ENCODE data around the gene IL17REL. TPM values are rescaled to one million over a fixed set of nuclear protein-coding genes. Genes with fewer than 3 reads are reported as not detected.

The IL17REL gene
- total RNA-seq, 1 donor from 2014 or later, result not detected

DNA sequence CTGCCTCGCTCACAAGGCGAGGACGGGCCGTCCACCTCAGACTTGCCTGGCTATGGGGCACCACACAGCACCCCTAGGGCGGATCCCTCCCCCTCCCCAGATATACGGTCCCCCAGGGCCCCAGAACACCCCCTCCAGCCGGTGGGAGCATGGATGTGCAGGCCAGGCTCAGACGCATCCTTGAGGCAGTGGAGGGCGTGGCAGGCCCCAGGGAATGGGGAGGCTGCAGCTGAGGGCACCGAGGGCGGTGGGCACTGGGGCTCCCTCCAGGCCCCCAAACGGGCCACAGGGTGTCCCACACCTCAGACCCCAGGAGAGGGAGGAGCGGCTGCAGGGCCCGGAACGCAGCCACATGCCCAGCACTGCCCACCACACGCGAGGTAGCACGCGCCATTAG, 33.5 kb upstream of the IL17REL start:
- no peak for DNase-seq (ENCODE audit: low read depth)

DNA sequence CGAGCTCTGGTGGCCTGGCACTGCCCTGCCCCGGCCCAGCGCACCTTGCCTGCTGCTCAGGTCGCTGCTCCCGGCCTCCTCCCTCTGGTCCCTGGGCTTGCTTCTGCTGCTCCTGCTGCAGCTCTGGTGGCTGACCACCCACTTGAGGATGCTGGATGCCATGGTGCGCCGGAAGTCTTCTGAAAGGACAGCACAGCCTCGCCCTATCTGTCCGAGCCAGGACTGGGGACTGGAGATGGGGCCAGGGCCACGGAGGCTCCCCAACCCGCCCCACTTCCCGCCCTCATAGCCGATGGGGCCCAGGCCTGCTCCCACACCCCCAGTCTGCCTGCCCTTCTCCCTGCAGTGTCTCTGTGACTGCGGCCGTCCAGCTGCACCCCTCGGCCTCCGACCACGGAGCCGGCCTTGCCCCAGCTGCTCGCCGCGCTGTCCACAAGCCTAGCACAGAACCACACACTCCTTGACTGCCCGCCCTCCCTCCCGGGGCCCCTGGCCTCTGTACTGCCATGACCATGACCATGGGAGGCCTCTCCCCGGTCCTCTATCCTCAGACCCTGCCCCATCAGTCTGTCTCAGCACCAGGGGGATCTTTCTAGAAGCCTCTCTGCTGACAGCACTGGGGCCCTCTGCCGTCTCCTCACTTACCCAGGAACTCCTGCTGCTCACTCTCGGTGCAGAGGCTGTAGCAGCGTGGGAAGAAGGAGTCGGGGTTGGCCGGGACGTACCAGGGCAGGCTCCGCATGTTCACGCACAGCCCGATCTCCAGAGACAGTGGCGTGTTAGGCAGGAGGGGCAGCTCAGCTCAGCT, 32.9 kb upstream of the IL17REL start:
- no peak for DNase-seq (ENCODE audit: low read depth)

DNA sequence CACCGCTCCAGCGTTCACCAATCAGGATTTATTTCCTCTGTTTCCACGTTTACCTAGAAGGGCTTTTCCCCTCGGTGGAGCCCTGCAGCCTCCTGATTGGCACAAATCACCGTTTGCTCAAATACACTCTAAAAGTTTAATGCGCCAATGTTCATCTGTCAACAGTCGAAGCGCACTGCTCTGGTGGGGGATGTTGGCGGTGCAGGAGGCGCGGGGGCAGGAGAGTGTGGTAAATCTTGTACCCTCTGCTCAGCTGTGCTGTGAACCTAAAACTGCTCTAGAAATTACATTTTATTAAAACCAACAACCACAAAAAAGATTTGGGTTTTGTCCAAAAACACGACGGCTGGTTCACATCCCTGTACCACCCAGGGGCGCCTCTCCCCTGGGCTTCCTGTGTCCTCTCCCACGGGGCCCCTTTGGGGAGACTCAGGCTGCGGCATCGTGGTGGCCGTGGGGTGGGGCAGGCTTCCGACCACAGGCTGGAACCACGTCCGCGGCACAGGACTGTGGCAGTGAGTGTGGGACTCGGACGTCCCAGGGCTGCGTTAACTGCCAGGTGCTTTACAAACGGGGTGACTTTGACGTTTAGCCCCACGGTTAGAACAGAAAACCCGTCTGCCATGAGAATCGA, 32.0 kb upstream of the IL17REL start:
- DNase-seq (ENCODE audit: low read depth), result no peak

DNA sequence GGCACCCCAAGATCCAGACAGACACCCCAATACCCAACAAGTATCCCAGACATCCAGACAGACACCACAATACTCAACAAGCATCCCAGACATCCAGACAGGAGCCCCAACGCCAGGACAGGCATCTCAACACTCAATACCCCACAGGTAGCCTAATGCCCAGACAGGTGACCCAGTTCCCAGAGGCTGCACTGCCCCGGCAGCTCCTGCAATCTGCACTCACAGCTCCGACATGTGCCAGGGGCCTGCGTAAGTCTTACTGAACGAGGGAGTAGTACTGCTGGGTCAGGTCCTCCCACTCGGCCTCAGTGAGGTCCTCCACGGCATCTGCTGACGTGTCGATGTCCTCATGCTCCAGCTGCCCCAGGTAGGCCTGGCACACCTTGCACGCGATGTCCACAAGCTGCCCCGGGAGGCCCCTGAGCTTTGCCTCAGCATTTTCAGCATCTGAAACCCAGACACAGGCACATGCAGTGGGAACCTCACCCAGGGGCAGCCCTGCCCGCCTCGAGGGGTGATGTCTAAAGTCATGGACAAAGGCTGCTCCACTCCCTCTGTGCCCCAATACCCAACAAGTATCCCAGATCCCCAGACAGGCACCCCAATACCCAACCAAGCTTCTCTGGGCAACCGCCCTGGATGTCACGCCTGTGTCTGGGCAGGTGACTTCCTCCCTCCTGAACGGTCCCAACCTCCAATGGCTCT, 28.9 kb upstream of the IL17REL start:
- DNase-seq (ENCODE audit: low read depth), result no peak

DNA sequence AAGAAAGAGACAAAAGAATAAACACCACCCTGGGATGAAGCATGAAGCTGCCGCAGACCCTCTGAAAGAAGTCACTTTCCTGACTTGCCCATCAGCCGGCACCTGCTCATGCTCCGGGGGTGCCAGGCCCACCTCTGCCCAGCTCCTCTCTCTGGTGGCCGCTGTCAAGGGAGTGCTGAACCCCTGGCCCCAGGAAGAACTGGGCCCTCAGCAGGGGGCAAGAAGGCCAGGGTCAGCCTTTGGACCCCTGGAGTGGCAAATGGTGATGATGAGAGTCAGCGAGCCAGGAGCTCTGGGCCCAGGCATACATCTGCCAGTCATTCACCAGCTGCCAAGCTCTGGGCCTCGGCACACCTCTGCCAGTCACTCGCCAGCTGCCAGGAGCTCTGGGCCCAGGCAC, 28.2 kb upstream of the IL17REL start:
- DNase-seq (ENCODE audit: low read depth), result no peak

DNA sequence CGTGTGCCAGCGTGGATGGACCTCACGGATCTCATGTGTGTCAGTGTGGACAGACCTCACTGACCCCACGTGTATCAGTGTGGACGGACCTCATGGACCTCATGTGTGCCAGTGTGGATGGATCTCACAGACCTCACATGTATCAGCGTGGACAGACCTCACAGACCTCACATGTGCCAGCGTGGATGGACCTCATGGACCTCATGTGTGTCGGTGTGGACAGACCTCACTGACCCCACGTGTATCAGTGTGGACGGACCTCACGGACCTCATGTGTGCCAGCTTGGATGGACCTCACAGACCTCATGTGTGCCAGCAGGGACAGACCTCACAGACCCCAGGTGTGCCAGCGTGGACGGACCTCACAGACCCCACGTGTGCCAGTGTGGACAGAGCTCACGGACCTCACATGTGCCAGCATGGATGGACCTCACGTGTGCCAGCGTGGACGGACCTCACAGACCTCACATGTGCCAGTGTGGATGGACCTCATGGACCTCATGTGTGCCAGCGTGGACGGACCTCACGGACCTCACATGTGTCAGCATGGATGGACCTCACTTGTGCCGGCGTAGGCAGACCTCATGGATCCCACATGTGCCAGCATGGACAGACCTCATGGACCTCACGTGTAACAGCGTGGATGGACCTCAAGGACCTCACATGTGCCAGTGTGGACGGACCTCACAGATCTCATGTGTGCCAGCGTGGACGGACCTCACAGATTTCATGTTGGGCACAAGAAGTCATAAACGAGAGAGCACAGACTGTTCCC, 27.3 kb upstream of the IL17REL start:
- no peak for DNase-seq (ENCODE audit: low read depth)

DNA sequence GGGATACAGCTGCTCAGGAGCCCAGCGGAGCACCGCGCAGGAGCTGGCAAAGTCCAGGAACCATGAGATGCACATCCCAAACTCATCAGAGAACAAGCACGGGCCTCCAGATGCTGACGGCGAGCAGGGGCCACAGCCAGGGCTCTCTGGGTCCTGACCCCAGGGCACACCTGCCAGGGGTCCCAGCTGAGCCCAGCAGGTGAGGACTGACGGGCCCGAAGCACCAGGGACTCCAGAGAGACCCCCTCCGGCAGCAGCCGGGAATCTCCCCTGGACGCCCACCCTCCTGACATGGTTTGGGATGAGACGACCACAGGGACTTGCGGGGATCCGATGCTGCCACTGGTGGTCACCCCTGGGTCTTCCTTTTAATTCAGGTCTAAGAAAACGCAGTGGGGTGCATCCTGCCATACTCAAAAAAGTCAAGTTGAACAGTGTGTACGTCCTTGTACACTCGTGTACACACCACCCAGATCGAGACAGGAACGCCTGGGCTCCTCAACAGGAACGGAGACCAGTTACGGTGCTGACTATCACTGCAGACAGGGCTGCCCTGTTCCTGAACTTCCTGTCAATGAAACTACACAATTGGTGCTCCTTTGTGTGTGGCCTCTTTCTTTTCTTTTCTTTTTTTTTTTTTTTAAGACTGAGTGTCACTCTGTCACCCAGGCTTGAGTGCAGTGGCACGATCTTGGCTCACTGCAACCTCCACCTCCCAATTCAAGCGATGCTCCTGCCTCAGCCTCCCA, 23.6 kb upstream of the IL17REL start:
- no peak for DNase-seq (ENCODE audit: low read depth)

DNA sequence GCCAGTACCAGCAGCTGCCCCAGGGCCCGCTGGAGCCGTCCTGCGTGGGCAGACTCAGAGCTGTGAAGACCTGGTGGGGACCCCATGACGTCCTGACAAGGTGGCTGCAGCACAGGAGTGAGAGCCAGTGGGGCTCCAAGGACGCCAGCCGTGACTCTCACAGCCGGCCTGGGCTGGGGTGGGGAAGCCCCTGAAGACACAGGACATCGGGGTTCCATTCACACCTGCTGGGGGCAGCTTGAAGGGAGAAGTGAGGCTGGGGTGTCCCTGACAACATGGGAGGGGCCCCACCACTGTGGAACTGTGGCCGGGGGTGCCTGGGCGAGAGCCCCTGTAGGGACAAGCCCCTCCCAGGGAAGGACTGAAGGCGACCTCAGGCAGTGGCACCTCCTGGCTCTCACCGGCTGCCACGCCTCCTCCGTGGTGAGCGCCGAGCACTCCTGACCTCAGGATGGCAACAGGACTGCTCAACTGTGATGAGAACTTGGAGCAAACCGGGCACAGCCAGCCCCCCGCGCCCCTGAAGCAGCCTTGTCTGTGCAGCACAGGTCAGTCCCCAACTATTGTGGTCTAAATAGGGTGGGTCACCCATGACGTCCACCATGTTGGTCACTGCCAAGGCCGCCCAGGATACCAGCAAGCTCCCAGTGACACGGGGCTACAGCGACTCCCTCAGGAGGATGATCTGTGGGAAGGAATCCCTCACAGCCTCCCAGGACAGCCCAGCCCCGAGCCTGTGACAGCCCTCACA, 22.7 kb upstream of the IL17REL start:
- no peak for DNase-seq (ENCODE audit: low read depth)

DNA sequence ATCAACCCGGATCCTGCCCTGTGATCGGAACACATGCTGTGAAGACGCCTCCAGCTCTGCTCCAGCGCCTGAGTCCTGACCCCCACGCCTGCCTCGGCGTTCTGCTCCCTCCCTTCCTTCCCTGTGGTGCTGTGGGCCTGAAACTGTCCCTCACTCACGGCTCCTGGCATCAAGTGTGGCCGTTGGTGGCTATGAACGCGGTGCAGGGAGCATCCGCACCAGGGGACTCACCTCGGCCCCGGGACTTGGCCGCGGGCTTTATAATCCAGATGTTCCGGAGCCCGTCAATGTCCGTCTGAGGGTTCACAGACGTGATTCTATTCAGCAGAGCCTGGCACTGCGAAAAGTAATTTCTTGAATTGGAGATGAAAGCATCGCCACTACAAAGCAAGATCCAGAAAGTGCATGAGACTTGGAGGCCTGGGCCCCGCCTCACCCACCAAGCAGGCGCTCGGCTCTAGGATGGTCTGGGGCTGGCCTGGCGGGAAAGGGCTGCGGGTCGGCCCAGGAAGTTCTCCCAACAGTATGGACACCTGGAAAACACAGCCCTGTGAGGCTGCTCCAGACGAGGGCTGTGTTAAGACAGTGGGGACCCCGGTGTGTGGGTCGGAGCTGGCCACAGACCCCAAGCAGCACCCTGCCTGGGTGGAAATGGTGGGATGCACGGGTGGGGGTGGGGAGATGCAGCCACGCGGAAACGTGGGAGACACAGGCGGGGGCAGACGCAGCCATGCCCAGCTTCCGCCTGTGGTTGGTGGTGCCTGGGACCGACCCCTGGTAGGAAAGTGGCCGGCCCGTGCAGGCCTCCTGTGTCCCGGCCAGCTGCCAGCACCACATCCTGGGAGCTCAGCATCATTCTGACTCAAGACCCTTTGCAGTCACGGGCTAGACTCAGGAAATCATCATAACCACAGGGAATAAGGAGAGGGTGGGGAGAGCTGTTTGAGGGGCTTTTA, 21.8 kb upstream of the IL17REL start:
- no peak for DNase-seq (ENCODE audit: low read depth)

DNA sequence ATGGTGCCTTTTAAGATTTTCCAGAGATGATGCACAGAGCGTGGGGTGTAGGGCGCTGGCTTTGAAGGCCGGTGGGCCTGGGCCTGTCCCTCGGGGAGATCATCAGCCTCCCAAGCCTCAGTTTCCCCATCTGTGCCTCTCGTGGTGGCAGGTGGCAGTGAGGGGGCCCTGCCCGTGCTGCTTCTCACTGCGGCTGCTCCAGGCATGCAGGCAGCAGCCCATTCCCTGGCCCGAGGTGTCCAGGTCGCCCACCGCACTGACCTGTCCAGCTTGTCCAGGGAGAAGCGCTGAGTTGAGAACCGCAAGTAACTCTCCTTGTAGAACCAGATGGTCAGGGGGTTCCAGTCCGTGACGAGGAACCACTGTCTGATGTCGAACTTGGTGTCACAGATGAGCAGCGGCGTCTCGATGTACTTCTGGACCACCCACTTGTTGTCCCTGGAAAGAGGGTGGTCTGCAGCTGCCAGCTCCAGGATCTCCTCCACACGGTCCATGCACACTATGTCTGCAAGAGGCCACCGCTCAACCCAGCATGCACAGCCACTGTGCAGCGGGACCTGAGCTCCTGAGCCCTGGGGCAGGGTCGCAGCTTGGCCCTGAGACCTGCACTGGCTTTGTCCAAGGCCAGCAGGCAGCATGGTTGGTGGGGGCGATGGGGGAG, 20.5 kb upstream of the IL17REL start:
- DNase-seq (ENCODE audit: low read depth), result no peak

DNA sequence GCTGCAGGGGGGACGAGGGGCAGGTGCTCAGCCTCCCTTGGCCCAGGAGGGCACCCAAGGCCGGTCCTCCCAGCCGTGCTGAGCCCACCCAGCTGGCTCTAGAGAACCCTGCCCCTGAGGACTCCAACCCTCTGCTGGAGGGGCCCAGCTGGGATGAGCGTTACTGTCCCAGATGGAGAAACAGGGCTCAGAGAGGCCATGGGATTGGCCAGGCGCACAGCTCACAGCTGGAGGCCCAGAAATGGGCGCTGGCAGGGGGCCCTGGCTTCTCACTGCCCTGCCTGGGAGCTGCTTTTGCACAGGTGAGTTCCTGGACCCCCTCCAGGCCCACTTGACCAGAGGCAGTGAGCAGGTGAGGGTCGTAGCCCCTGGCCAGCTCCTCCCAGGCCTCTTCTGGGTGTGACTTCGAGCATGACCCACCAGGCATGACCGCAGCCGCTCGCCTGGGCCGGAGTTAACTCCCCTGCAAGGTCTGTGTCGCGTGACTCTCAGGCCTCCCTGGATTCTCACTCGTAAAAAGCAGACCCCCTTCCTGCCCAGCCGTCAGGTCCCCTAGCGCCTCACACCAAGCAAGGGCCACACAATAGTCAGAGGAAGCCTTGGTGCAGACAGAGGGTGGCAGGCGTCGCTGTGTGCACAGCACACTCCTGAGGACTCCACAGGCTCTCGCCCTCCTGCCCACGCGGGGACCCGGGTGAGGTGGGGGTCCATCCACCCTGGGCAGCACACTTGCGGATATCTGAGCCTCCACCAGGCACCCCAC, 19.7 kb upstream of the IL17REL start:
- no peak for DNase-seq (ENCODE audit: low read depth)

DNA sequence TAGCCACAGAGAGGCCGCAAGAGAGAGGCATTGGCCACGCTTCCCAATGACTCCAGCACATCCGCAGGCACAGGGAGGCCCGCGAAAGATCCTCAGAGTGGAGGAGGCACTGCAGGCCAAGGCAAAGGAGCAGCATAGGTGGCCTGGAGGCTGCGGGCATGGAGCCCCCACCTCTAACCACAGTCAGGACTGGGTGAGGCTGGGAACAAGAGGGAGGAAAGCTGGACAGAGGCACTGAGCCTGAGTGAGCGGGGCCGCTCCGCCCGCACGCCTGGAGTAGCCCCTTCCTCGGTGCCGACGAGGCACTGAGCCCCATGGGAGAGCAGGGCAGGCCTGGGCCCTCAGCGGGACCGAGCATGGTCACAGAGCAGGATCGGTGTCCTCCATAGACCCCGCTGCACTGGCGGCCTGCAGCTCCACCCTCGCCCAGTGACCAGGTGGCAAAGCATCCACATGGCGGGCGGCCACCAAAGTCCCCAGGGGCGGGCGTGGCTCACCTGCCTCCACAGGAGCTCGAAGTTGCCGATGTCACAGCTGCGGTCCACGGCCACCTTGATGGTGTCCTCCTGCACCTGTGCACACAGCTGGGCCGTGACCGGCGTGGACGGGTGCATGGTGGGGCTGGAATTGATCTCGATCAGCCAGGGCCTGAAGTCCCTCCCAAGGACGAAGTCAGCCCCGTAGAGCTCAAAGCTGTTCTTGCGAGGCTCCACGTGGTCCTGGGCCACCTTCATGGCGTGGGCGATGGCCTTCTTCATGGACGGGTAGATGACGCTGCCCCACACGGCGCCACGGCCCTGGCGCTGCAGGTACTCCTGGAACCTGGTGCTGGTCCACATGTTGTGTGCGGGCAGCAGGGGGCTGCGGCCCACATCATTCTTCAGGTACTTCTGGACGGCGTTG, 18.9 kb upstream of the IL17REL start:
- DNase-seq (ENCODE audit: low read depth), result no peak

DNA sequence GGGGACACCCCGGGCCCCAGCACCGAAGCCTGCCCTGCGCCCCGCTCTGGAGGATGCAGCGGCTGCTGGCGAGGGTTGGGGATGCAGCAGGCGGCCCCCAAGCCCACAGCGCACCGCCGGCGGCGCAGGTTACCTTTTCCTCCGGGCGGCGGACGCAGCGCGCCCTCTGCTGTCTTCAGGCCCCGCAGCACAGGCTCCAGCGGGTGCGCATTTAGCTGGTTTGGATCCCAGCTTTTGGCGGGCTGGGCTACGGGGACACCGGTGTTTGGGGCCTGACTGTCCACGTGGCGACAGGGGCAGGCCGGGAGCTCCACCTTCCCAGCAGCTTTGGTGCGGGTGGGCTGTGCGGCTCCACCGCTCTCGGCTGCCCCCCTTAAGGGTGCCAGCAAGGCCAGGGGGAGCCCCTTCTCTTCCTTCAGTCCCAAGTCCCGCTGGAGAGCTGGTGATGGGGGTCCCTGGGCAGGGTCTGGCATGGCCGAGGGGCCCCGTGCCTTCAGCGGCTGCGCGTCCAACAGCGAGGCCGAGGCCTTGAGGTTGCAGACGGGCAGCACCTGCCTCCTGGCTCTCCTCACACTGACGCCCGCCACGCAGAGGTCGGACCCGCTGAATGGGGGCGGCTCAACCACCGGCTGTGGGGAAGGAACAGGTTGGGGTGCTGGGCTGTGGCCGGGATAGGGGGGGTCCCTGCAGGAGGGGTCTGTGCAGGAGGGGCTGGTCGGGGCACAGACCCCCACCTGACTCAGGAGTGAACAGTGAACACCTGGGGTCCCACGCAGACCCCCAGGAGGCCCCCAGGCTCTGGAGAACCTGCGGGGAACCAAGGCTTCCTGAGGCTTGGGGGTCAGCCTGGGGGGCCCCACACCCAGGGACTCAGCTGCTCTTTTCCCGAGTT, 18.0 kb upstream of the IL17REL start:
- DNase-seq (ENCODE audit: low read depth), result peak; percentile 9

DNA sequence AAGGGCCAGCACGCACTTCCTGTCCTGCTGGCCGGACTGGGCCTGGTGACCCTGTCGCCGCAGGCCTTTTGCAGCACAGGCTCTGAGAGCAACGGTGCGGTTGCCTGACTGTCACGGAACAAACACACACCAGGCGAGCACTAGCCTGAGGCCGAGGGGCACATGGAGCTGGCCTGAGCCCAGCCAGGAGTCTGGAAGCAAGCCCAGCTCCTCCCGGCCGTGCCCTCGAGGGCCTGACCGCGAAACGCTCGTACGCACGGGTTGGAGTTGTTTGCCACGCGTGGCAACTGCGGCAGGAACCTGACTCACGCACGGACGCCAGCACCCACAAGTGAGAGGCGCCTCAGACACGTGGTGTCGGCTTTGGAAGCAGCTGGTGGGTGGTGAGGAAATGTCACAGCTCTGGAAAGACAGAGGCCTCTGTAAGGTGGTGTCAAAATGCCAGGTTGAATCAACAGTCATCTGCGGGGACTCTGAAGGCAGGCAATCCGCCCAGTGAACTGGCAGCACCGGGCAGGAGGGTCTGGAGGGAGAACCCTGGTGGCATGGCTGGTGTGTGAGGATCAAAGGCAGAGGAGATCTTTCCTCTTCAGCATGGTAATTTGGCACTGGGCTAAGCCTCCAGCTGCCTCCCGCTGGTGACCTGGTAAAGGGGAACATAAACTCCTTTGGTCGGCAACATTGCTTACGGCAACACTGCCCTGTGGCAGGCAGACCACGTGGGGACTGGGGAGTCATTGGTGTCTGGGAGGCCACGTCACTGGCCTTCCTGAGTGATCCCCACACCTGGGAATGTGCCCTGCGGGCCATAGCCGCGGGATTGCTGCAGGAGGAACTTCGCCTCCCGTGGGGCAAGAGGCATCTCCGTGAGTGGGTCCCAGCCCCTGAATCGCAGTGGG, 15.3 kb upstream of the IL17REL start:
- DNase-seq (ENCODE audit: low read depth), result peak; percentile 38

DNA sequence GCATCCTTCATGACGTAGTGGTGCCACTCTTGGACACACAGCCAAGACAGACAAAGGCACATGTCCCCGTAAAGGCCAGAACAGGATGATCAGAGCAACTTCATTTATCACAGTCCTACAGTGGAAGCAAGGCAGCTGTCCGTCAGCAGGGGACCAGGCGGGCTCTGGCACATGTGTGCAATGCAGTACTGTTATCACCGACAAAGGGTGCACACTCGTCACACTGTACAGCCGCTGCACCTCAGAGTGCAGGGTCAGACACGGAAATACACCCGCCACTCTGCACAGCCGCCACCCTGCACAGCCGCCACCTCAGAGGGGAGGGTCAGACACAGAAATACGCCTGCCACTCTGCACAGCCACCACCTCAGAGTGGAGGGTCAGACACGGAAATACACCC, 13.4 kb upstream of the IL17REL start:
- no peak for DNase-seq (ENCODE audit: low read depth)
